ENCODE data around the gene PPP2R5D. TPM values are rescaled to one million over a fixed set of nuclear protein-coding genes. Genes with fewer than 3 reads are reported as not detected.
"Not testable (repeated sequence)": the region's sequence is repeated elsewhere in the genome, so short reads cannot be mapped to it uniquely, and the experiment has no call there.

The PPP2R5D gene
- total RNA-seq, 4 donors from 2014 or later = 15.6 to 35.9 (median 27.4) TPM

DNA sequence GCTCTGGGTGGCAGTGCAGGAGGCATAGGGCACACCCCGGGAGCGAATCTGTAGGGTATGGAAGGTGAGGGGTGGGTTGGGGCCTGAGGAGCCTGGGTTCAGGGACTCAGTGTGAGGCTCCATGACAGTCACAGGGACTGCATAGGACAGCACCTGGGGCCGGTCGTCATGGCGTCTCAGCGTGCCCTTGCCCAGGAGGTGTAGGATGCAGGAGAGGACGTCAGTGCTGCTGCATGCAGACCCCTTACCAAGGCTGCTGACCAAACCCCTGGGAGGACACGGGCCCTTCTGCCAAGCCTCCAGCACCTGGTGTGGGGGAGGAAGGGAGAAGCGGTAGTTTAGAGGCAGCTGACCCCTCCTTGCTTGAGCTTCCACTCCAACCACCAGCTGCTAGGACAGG lies 53.3 kb downstream of the PPP2R5D start:
- Histone ChIP-seq H3K27me3 (no peaks in the 10 kb centered on the region), H3K36me3 (peaks cover 17 to 100% (median 19%) of the 10 kb centered on the region in 3 donors), H3K9me3 (no peaks in the 10 kb centered on the region), H3K27ac (no peak overlapping the region), H3K4me1 (no peaks in the 10 kb centered on the region), H3K4me3 (no peak overlapping the region)
- TF ChIP-seq, protein P1, sequence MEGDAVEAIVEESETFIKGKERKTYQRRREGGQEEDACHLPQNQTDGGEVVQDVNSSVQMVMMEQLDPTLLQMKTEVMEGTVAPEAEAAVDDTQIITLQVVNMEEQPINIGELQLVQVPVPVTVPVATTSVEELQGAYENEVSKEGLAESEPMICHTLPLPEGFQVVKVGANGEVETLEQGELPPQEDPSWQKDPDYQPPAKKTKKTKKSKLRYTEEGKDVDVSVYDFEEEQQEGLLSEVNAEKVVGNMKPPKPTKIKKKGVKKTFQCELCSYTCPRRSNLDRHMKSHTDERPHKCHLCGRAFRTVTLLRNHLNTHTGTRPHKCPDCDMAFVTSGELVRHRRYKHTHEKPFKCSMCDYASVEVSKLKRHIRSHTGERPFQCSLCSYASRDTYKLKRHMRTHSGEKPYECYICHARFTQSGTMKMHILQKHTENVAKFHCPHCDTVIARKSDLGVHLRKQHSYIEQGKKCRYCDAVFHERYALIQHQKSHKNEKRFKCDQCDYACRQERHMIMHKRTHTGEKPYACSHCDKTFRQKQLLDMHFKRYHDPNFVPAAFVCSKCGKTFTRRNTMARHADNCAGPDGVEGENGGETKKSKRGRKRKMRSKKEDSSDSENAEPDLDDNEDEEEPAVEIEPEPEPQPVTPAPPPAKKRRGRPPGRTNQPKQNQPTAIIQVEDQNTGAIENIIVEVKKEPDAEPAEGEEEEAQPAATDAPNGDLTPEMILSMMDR (IDR thresholded peaks at IDR 0.05) = no peak
- TF ChIP-seq POLR2A (IDR thresholded peaks at IDR 0.05) = no peak
- intact Hi-C loops (cut with DNase I) = no loop called here
- no peak for DNase-seq
- WGBS, 2 donors = 96 to 100% methylated on average over 3 to 7 of the region's 9 CpGs

DNA sequence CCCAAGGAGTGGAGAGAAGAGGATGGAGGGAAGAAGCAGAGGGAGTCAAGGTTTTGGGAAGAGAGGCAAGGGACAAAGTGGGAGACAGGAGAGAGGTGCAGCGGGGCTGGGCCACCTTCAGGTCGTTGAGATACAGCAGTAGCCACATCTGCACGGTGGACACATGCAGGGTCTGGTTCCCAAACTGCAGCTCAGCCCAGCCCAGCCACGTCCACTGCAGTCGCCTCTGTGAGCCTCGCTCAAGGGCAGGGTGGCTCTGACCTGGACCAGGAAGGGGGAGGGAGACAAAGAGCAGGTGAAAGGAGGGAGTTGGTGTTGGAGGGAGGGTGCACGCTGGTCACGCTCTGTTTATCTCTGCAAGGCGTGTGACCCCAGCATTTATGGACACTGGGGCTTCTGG lies 54.4 kb downstream of the PPP2R5D start:
- peaks cover 19 to 100% (median 22%) of the 10 kb centered on the region in 3 donors for H3K36me3 ChIP-seq
- intact Hi-C loops (cut with DNase I) = no loop called here
- 79 to 85% methylated on average over 3 to 7 of the region's 9 CpGs for whole genome bisulfite sequencing, 2 donors

DNA sequence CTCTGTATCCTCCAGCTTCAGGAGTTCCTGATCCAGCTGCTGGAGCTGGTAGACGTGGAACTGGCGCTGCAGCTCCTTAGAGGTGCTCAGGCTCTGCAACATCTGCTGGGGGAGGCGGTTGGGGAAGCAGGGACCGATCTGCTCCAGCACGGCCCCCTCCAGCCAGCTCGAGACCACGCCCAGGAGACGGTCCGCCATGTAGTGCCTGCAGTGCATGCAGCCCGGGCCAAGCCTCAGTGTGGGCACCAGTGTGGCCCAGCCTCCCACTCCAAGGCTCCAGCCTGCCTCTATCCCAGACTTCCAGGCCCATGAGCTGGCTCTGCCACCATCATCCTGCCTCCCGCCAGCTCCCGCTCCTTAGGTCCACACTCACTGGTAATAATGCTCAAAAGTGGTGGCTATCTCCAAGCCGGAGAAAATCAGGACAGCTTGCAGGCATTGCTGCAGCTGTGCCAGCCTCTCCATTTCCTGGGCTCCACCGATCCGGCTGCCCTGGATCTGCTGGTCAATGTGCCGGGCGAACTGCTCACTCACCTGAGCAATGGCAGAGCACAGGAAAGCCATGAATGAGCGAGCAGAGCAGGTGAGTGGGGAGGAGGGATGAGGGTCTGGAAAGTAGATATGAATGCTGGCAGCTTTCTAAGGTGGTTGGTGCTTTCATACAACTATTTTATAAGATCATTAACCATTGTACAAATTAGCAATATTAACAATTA lies 56.3 kb downstream of the PPP2R5D start:
- intact Hi-C loops (cut with DNase I) = no loop called here
- Histone ChIP-seq H3K9me3 (no peaks in the 10 kb centered on the region), H3K4me3 (no peak overlapping the region), H3K36me3 (peaks cover 12 to 100% (median 22%) of the 10 kb centered on the region in 3 donors), H3K4me1 (no peaks in the 10 kb centered on the region), H3K27ac (no peak overlapping the region), H3K27me3 (no peaks in the 10 kb centered on the region)
- DNase-seq = no peak
- TF ChIP-seq POLR2A (IDR thresholded peaks at IDR 0.05) = no peak
- TF ChIP-seq, protein P1 (IDR thresholded peaks at IDR 0.05) = no peak
- 91 to 100% methylated on average over 2 to 11 of the region's 18 CpGs for WGBS, 2 donors

More for the DNA sequence above, 54.4 kb downstream of the PPP2R5D start:
- no peaks in the 10 kb centered on the region for H3K27me3 ChIP-seq
- H3K9me3 ChIP-seq = no peaks in the 10 kb centered on the region
- no peak overlapping the region for H3K27ac ChIP-seq
- H3K4me3 ChIP-seq = no peak overlapping the region
- TF ChIP-seq POLR2A (IDR thresholded peaks at IDR 0.05) = no peak
- TF ChIP-seq, protein P1 (IDR thresholded peaks at IDR 0.05) = no peak
- DNase-seq = no peak
- H3K4me1 ChIP-seq = no peaks in the 10 kb centered on the region

DNA sequence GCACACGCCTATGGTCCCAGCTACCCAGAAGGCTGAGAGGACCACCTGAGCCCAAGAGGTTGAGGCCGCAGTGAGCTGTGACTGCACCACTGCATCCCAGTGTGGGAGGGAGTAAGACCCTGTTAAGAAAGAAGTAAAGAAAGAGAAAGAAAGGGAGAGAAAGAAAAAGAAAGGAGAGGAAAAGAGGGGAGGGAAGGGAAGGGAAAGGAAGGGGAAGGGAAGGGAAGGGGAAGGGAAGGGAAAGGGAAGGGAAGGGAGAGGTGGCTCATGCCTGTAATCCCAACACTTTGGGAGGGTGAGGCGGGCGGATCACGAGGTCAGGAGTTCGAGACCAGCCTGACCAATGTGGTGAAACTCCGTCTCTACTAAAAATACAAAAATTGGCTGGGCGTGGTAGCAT lies 57.1 kb downstream of the PPP2R5D start:
- WGBS, 2 donors = 88 to 92% methylated on average over 8 of the region's 8 CpGs
- intact Hi-C loops (cut with DNase I) = not testable (repeated sequence)

DNA sequence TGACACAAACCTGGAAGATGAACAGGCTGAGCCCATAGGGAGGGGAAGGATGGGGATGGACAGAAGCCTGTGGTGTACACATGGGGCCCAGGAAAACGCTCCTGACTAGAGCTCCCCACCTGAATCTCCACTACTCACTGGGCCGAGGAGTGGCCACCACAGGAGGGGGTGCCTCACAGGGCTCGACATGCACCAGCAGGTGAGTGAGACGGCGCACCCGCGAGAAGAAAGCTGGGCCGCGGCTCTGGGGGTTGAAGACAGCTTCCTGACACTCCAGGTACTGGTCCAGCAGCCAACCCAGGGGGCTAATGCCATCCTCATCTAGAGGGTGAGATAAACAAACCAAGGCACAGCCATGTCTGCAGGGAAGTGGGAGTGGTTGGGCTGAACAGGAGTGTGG lies 58.9 kb downstream of the PPP2R5D start:
- intact Hi-C loops (cut with DNase I) = no loop called here
- DNase-seq = no peak

More for the DNA sequence above, 57.1 kb downstream of the PPP2R5D start:
- H3K4me1 ChIP-seq, H3K27me3 ChIP-seq, H3K4me3 ChIP-seq, H3K27ac ChIP-seq, DNase-seq, H3K9me3 ChIP-seq: not testable (repeated sequence)
- peaks cover 12 to 100% (median 25%) of the 10 kb centered on the region in 3 donors for H3K36me3 ChIP-seq

More for the DNA sequence above, 58.9 kb downstream of the PPP2R5D start:
- Histone ChIP-seq H3K36me3 (peaks cover 12 to 100% (median 16%) of the 10 kb centered on the region in 3 donors), H3K27ac (no peak overlapping the region), H3K4me3 (no peak overlapping the region), H3K27me3 (no peaks in the 10 kb centered on the region), H3K9me3 (no peaks in the 10 kb centered on the region), H3K4me1 (no peaks in the 10 kb centered on the region)
- 89 to 92% methylated on average over 2 to 9 of the region's 9 CpGs for WGBS, 2 donors
- TF ChIP-seq POLR2A (IDR thresholded peaks at IDR 0.05) = no peak
- TF ChIP-seq, protein P1 (IDR thresholded peaks at IDR 0.05) = no peak

Data from esophagus squamous epithelium (tissue), 5 donors.